NCI-H187 treated with DMSO at 0.1 percent for 48 hours (cell line): ENCODE data around the gene DNAH2.
"Not testable (repeated sequence)": the region's sequence is repeated elsewhere in the genome, so short reads cannot be mapped to it uniquely, and the experiment has no call there.

ENCODE experiments used
- DNase-seq: peaks from one replicate; lab custom pipeline; 2025; lab: John Stamatoyannopoulos, UW

DNAH2 gene

DNA sequence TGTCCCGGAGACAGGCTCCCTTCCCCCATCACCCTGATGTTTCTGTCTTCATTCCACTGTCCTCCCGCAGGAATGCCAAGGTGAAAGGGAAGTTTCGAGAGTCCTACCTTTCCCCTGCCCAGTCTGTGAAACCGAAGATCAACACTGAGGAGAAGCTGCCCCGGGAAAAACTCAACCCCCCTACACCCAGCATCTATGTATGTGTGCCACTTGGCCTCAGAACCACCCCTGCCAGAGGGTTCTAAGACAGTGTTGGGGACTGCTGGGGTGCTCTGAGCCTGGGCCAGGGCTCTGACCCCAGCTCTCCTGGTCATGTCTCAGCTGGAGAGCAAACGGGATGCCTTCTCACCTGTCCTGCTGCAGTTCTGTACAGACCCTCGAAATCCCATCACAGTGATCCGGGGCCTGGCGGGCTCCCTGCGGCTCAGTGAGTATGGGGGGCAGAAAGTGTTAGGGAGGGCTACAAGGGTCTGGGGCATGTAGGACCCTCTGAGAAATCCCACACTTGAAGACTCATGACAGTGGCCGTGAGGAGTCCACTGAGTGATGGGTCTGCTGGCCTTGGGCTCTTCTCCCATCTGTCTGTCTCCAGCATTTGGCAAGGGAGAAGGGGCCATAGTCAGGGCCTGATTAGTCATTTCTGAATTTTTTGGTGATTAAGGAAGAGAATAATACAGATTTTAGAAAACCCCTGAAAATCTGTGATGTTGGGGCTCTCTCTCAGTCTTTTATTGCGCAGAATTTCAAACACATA, 132.4 kb downstream of the DNAH2 start:
- no peak for DNase-seq

DNA sequence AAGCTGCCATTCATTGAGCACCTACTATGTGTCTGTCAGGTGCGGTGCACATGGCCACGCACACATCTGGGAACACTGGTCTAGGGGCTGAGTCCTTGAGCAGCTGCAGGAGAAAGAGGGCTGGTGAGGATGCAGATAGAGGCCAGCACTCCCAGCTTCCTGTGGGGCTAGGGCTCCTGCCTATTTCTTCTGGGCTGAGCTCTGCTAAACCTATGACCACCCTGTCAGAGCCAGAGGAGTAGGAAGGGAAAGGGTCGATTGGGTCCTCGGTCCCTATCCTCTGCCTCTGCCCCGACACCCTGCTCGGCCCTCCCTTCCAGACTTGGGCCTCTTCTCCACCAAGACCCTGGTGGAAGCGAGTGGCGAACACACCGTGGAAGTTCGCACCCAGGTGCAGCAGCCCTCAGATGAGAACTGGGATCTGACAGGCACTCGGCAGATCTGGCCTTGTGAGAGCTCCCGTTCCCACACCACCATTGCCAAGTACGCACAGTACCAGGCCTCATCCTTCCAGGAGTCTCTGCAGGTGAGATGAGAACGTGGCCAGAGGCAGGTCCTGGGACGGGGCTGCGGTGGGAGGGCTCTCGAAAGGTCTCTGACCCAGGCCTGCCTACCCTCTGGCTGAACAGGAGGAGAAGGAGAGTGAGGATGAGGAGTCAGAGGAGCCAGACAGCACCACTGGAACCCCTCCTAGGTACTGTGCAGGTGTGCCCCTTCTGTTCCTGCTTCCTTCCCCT, 133.3 kb downstream of the DNAH2 start:
- DNase-seq: no peak

DNA sequence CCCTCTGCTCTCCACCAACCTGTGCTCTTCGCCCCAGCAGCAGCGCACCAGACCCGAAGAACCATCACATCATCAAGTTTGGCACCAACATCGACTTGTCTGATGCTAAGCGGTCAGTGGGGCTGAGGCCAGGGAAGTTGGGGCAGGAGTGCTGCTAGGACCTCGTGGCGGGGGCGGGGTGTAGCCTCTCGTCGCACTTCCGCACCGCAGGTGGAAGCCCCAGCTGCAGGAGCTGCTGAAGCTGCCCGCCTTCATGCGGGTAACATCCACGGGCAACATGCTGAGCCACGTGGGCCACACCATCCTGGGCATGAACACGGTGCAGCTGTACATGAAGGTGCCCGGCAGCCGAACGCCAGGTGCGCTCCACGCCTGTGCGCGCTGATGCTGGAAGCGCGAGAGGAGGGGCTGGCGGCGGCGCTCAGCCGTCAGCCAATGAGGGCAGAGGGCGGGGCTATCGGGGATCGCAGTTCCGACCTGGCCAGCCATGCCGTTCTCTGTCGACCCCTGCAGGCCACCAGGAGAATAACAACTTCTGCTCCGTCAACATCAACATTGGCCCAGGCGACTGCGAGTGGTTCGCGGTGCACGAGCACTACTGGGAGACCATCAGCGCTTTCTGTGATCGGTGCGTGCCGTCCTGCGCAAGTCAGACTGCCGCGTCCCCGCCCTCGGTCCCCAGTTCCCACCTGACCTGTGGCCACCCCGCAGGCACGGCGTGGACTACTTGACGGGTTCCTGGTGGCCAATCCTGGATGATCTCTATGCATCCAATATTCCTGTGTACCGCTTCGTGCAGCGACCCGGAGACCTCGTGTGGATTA, 134.1 kb downstream of the DNAH2 start:
- DNase-seq: no peak

DNA sequence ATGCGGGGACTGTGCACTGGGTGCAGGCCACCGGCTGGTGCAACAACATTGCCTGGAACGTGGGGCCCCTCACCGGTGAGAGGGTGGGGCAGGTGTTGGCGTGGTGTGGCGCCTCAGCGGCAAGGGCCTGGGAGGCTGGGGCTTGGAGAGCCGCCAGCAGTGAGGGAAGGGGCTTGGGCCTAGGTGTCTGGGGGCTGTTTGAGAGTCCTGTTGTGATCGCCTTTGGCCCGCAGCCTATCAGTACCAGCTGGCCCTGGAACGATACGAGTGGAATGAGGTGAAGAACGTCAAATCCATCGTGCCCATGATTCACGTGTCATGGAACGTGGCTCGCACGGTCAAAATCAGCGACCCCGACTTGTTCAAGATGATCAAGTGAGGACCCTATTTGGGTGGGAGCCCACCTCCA, 134.7 kb downstream of the DNAH2 start:
- DNase-seq: no peak

DNA sequence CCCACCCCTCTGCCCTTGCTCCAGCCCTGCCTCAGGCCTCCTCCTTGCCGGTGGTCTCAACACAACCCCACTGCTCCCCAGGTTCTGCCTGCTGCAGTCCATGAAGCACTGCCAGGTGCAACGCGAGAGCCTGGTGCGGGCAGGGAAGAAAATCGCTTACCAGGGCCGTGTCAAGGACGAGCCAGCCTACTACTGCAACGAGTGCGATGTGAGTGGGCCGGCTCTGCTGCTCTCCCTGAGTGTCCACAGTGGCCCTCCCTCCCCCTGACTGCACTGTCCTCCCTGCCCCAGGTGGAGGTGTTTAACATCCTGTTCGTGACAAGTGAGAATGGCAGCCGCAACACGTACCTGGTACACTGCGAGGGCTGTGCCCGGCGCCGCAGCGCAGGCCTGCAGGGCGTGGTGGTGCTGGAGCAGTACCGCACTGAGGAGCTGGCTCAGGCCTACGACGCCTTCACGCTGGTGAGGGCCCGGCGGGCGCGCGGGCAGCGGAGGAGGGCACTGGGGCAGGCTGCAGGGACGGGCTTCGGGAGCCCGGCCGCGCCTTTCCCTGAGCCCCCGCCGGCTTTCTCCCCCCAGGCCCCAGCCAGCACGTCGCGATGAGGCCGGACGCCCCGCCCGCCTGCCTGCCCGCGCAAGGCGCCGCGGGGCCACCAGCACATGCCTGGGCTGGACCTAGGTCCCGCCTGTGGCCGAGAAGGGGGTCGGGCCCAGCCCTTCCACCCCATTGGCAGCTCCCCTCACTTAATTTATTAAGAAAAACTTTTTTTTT, 135.6 kb downstream of the DNAH2 start:
- no peak for DNase-seq

DNA sequence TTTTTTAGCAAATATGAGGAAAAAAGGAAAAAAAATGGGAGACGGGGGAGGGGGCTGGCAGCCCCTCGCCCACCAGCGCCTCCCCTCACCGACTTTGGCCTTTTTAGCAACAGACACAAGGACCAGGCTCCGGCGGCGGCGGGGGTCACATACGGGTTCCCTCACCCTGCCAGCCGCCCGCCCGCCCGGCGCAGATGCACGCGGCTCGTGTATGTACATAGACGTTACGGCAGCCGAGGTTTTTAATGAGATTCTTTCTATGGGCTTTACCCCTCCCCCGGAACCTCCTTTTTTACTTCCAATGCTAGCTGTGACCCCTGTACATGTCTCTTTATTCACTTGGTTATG, 136.1 kb downstream of the DNAH2 start:
- DNase-seq: no peak

DNA sequence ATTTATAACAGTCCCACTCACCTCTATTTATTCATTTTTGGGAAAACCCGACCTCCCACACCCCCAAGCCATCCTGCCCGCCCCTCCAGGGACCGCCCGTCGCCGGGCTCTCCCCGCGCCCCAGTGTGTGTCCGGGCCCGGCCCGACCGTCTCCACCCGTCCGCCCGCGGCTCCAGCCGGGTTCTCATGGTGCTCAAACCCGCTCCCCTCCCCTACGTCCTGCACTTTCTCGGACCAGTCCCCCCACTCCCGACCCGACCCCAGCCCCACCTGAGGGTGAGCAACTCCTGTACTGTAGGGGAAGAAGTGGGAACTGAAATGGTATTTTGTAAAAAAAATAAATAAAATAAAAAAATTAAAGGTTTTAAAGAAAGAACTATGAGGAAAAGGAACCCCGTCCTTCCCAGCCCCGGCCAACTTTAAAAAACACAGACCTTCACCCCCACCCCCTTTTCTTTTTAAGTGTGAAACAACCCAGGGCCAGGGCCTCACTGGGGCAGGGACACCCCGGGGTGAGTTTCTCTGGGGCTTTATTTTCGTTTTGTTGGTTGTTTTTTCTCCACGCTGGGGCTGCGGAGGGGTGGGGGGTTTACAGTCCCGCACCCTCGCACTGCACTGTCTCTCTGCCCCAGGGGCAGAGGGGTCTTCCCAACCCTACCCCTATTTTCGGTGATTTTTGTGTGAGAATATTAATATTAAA, 136.7 kb downstream of the DNAH2 start:
- no peak for DNase-seq

DNA sequence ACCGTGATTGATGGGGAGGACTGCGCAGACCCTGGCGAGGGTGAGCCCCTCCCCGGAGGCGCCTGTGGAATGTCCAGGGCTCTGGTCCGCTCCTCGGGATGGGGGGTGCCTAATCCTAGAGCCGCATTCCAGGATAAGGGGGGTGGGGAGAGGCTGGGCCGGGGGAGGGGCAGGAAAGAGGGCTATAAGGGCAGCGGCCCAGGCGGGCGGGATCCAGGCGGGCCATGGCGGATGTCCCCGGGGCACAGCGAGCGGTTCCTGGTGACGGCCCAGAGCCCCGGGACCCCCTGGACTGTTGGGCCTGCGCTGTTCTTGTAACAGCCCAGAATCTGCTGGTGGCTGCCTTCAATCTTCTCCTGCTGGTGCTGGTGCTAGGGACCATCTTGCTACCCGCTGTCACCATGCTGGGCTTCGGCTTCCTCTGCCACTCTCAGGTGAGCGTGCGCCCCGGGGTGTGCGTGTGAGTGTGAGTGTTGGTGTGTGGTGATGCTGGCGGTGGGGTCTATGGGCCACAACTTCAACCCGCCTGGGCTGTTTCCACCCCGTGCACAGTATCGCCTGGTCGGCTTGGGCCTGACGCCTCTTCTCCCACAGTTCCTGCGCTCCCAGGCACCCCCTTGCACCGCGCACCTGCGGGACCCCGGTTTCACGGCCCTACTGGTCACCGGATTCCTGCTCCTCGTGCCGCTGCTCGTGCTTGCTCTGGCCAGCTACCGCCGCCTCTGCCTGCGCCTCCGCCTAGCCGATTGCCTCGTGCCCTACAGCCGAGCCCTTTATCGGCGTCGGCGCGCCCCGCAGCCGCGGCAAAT, 137.5 kb downstream of the DNAH2 start, which contains the start of gene TMEM88:
TSS of gene TMEM88 (plus strand) at position 216 of the 809 bp plus-strand sequence. CDS start at position 225, 9 bp downstream.
- DNase-seq: no peak

DNA sequence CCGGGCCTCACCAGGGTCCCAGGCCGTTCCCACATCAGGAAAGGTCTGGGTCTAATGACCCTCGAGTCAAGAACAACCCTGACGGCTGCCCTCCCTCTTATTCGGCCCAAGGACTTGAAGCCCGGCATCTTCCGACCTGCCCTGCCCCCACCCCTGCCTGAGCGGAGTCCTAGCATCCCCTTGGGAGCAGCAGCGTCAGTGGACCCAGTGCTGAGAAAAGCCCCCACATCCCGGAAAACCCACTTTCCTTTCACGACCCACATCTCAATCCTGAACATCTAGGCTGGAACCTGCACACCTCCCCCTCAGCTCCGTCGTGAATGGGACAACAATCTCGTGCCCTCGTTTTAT, 138.1 kb downstream of the DNAH2 start:
- DNase-seq: no peak

DNA sequence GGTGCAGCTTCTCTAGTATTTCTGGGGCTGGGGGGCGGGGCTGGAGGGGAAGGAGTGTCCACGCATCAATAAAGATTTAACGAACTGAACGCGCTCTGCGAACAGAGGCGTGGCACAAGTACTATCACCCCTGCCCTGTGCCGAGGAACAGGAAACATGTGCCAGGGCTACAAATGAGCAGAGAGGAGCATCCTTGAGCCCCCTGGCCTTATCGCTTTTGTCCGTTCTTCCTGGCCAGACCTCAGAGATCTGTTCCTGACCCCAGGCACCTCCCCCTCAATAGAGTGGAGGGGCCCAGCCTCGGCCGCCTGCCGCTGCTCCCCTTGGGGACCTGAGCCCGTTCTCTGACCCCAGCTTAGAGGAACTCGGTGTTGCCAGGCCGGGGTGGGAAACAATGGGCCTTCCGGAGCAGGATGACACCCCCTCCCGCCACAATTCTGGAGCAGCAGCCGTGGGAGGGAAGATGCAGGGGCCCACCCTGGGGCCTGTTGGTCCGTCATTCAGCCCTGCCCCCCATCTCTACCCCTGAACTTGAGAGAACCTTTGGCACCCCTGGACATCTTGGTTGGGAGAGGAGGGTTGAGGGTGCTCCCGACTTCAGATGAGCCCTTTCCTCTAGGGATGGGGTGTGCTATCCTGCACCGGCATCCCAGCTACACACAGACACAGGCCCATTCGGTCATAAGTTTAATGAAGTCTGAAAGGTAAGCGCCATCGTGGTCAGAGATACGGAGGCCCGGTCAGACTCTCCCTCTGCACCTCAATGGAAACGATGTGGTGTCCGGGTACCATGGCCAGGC, 138.7 kb downstream of the DNAH2 start:
- no peak for DNase-seq

DNA sequence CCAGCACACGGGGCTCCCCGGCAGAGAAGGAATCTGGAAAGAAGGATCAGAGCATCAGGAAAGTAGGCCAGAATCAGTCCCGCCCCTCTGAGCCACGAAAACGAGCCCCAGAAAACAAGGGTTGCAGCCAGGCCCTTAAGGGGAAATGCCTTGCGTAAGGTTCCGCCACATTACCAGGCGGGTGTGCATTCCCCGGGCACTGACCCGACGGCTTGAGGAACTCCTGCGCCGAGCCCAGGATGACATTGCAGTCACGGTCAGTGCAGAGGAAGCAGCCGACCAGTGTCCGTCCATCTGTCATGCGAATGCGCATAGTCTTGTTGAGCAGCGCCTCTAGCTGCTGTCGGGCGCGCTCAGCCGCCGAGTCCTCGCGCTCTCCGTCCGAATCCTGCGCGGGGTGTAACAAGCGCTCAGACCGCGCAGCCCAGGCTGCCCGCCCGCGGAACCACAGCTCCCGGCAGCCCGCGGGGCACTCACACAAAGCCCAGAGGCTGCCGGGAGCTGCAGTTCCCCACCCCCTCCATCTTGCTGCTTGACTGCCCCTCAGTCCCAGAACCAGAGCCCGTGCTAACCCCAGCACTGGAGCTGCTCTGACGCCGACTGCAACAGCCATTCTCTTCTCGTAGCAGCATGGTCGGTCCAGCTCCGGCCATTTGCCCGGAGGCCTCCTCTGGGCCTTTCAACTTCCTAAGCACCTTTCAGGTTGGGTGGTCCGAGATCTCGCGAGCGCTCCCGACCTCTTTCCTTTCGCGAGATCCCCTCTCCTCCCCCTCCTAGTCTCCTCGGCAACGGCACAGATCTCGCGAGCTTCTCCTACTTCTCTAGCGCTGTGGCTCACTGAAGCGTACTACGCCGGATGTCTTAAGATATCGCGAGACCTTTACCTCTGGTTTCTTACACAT, 139.5 kb downstream of the DNAH2 start, which contains the start of gene NAA38:
TSS of gene NAA38 (minus strand) at position 749 of the 902 bp plus-strand sequence. CDS start at position 653, 96 bp downstream.
- peak; percentile 95 for DNase-seq

DNA sequence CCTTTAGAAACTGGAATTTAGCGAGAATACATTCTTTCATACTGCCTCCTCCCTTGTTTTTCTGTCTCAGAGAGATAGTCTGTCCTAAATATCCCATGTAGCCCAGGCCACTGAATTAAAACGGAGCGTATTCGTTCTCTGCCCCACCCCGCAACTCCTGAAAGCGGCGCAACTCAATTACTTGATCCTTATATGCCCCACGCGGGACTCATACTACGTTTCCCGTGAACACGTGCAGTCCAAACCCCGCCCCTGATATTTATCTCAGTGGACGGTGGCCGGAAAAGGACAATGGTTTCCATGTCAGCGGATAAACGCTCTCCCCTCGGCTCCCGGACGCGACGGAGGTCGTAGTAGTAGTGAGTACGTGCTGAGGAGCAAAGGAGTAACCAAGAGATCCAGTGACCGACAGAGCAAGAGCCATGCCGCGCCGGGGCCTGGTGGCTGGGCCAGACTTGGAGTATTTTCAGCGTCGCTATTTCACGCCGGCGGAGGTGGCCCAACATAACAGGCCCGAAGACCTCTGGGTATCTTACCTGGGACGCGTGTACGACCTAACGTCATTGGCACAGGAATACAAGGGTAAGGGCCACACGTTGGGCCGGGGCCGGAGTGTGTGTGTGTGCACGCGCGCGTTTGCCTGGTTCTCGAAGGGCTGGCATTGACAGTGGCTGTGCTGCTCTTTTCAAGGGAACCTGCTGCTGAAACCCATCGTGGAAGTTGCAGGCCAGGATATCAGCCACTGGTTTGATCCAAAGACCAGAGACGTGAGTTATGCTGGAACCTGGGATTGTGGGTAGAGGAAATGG, 140.4 kb downstream of the DNAH2 start, which contains the start of gene CYB5D1:
TSS of gene CYB5D1 (plus strand) at position 291 of the 809 bp plus-strand sequence. CDS start at position 423, 132 bp downstream.
- no peak for DNase-seq

DNA sequence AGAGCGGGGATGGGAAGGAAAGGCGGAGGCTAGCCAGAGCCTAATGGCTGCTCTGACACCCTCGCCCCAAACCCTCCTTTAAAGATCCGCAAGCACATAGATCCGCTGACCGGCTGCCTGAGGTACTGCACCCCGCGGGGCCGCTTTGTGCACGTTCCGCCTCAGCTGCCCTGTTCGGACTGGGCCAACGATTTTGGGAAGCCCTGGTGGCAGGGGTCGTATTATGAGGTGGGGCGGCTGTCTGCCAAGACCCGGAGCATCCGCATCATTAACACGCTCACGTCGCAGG, 140.9 kb downstream of the DNAH2 start:
- no peak for DNase-seq

DNA sequence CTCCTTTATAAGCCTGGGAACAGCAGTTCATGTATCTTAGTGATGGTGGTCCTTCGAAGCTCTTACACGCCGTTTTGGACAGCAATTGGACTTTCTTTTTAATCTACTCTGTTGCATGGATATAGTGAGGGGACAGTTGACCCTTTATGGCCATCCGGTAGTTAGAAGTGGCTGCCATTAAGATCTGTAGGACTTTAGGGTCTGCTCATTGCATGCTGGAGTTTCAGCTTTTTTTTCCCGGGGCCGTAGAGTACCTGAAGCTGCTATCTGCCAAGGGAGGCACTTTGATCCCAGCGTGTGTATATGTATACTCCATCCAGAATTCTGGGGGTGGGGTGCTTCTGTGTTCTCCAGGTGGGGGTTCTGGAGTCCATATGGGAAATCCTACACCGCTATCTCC, 141.5 kb downstream of the DNAH2 start:
- no peak for DNase-seq

DNA sequence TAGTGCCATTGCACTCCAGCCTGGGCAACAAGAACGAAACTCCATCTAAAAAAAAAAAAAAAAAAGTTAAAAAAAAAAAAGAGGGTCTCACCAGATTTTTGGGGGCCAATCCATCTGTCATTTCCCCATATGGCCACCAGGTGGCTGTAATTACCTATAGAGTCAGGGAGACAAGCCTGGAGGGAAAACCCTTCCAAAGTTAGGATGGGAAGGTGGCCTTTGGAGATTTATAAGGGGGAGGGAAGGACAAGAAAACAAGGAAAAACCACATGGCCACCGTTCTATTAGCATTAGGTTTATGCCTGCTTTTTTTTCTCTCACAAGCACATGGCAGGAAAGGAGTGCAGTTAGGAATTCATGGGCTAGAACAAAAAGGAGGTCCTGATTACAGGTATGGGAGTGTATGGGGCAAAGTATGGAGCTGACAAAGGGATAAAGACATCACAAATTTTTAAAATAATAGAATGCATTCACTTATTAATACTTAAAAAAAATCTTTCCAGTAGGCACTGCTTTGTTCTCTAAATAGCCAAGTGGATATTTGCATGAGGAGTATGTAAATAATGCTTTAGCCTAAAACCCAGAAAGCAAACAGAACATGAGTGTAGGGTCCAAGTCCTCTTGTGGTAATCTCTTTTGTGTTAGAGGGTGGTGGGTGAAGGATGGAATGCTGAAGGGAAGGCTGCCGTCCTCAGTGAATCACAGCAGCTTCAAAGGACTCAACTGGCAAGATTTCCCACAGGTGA, 145.3 kb downstream of the DNAH2 start:
- no peak for DNase-seq

DNA sequence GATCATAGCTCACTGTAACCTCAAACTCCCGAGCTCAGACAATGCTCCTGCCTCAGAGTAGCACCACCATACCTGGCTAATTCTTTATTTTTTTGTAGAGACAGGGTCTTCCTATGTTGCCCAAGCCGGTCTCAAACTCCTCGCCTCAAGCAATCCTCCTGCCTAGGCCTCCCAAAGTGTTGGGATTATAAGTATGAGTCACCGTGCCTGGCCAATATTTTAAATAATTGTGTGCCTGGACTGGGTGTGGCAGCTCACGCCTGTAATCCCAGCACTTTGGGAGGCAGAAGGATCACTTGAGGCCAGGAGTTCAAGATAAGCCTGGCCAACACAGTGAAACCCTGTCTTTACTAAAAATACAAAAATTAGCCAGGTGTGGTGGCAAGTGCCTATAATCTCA, 146.8 kb downstream of the DNAH2 start:
- DNase-seq: not testable (repeated sequence)
